Cardiac fibroblast (primary cell): ENCODE measurements around the gene LTBP1.

ENCODE experiments used
- DNase-seq, 2 donors: peaks; one replicate each; pipeline versions ENCODE4 v3.0.0 to v3.0.0-alpha.2; 2010; ENCODE audit warnings: low read depth in 2 of 2
- H3K4me3 ChIP-seq, 2 donors: replicated peaks in 1 of 2; 1 replicate in 1 of 2; 2 replicates in 1 of 2; pipeline ENCODE4 v1.5.1; 2011; ENCODE audit warnings: low read depth in 2 of 2, low read length in 2 of 2, mild to moderate bottlenecking in 2 of 2, moderate library complexity in 1 of 2
- TF ChIP-seq, protein P1 (sequence below): IDR thresholded peaks from one replicate; pipeline ENCODE4 v1.5.1; 2011; ENCODE audit warnings: low read depth, mild to moderate bottlenecking, low read length, inconsistent platforms

The LTBP1 gene

DNA sequence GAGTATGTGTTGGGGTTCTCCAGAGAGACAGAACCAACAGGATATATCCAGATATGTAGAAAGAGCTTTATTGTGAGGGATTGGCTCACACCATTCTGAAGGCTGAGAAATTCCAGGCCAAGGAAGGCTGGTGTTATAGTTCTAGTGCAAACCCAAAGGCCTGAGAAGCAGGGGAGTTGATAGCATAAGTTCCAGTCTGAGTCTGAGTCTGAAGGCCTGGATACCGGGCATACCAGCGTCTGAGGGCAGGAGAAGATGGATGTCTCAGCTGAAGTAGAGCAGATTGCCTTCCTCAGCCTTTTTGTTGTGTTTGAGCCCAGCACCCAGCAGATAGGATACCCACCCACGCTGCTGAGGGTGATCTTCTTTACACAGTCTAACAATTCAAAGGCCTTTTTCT is 318.0 kb downstream of the LTBP1 start:
- TF ChIP-seq, protein P1, sequence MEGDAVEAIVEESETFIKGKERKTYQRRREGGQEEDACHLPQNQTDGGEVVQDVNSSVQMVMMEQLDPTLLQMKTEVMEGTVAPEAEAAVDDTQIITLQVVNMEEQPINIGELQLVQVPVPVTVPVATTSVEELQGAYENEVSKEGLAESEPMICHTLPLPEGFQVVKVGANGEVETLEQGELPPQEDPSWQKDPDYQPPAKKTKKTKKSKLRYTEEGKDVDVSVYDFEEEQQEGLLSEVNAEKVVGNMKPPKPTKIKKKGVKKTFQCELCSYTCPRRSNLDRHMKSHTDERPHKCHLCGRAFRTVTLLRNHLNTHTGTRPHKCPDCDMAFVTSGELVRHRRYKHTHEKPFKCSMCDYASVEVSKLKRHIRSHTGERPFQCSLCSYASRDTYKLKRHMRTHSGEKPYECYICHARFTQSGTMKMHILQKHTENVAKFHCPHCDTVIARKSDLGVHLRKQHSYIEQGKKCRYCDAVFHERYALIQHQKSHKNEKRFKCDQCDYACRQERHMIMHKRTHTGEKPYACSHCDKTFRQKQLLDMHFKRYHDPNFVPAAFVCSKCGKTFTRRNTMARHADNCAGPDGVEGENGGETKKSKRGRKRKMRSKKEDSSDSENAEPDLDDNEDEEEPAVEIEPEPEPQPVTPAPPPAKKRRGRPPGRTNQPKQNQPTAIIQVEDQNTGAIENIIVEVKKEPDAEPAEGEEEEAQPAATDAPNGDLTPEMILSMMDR, result no peak
- DNase-seq, result peak; percentile 11 to 32
- H3K4me3 ChIP-seq, result no peak overlapping the region

DNA sequence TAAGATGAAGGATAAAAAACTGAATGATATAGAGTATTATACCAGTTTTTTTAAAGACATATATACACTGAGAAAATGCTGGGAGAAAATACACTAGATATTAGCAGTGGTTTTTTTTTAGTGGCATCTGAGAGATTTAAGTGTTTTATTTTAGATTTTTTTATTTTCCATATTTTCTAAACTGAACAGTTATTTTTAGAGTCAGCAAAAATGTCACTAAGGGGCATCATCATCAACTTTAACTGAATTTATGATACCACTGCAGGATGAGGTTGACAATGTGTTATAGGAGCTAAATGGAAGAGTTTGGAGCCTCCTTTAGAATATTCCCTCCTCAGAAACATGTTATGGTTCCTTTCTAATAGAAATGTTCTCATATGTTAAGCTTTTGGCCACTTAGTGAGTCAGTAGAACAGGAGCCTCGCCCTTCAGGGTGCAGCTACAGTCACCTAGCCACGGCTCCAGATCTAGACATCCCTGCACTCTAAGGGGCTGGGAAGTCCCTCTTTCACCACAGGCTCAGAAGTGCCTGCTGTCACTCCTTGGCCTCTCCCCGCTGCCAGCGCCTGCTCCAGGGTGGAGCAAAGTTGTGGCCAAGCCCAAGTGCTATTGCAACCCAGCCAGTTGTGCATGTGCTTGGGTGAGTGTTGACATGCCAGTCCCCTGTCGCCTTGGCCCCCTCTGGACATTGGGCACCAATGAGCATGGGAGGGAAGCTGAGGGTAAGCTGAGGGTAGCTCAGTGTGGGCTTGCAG is 319.0 kb downstream of the LTBP1 start:
- peak in 1 of 2 donors; percentile 55 for DNase-seq
- TF ChIP-seq, protein P1, result no peak

GRCh38 chr2:33266467-33266866 is 319.7 kb downstream of the LTBP1 start:
- TF ChIP-seq, protein P1, result no peak
- H3K4me3 ChIP-seq, result no peak overlapping the region
- no peak for DNase-seq

More for the DNA sequence above, 319.0 kb downstream of the LTBP1 start:
- no peak overlapping the region for H3K4me3 ChIP-seq

- DNase-seq, result no peak
- TF ChIP-seq, protein P1, result no peak
- H3K4me3 ChIP-seq, result no peak overlapping the region
Measured at GRCh38 chr2:33267043-33267442, 320.3 kb downstream of the LTBP1 start.

DNA sequence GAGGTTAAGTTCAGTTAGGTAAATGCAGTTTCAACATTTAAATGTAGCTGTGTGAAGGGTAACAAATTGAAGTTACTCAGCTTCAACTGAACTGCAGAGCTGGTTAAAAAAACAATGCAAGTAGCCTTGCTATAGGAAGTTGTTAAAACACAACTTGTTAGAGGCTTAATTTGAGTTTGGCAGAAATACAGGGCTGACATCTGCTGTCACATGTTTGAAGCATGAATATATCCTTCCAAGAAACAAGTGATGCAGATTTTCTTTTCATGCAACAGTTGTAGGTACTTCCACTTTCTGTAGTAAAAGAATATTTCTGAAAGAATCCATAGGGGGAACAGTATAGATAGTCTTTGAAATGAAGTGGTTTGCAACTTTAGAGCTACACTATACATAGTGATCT is 321.0 kb downstream of the LTBP1 start:
- no peak overlapping the region for H3K4me3 ChIP-seq
- TF ChIP-seq, protein P1, result no peak
- DNase-seq, result peak; percentile 31 to 62

- peak in 1 of 2 donors; percentile 62 for DNase-seq
- no peak overlapping the region for H3K4me3 ChIP-seq
- TF ChIP-seq, protein P1, result no peak
Measured at GRCh38 chr2:33268246-33268831, 321.6 kb downstream of the LTBP1 start.

DNA sequence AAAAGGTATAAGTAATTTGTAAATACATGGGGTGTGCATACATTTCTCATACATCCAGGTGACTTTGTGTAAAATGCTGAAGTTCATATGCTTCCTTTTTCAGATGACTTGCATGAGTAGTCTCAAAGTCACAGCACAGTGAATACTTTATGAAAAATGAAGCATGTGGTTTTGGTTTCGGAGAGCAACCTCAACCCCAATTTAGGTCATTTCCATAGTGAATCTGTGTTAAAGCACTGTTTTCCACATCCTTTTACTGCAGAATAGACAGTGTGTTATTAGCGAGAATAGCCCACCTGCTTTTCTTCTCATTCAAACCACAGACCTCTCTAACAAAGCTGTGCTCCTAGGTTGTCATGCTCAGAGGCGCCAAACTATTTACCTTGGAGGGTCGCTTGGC is 325.2 kb downstream of the LTBP1 start:
- TF ChIP-seq, protein P1, result no peak
- peak in 1 of 2 donors; percentile 41 for DNase-seq
- H3K4me3 ChIP-seq, result no peak overlapping the region
